ENCODE results near the gene HRG.

DNA sequence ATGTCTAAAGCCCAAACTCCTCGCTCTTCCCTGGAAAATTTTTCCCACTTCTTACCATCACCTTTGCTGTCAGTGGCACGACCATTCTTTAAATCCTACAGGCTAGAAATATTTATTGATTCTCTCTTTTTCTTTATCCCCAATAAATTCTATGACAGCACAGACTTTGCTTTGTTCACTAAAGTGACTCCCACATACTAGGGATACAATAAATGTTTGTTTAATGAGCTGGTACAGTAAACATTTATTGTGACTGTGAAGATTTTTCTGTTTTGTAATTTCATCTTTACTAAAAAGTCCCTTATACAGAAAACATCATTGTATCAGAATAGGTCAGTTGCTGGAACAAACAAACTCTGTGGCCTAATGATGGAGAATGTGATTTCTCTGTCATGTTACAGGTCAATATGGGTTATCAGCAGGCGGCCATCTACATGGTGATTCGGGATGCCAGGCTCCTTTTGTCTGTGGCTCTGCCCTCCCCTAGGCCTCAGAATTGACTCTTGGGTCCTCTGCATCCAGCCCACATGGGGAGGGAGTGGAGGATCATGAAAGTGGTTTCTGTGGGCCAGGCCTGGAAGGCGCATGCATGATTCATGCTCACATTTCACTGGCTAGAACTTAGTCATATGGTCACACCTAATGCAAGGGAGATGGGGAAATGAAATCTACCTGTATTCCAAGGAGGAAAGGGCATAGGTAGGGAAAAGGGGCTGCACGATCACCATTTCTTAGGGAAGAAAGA lies 28.6 kb downstream of the HRG start:
- TF ChIP-seq CEBPB (IDR thresholded peaks at IDR 0.05; ENCODE audit: low read depth, low read length) (no peak), POLR2A (IDR thresholded peaks at IDR 0.05; ENCODE audit: low read depth, low read length) (no peak), RCOR1 (IDR thresholded peaks at IDR 0.05; ENCODE audit: insufficient replicate concordance, low read length) (no peak), FOS (IDR thresholded peaks at IDR 0.05; ENCODE audit: low read depth, low read length) (no peak)
- TF ChIP-seq, protein P1, sequence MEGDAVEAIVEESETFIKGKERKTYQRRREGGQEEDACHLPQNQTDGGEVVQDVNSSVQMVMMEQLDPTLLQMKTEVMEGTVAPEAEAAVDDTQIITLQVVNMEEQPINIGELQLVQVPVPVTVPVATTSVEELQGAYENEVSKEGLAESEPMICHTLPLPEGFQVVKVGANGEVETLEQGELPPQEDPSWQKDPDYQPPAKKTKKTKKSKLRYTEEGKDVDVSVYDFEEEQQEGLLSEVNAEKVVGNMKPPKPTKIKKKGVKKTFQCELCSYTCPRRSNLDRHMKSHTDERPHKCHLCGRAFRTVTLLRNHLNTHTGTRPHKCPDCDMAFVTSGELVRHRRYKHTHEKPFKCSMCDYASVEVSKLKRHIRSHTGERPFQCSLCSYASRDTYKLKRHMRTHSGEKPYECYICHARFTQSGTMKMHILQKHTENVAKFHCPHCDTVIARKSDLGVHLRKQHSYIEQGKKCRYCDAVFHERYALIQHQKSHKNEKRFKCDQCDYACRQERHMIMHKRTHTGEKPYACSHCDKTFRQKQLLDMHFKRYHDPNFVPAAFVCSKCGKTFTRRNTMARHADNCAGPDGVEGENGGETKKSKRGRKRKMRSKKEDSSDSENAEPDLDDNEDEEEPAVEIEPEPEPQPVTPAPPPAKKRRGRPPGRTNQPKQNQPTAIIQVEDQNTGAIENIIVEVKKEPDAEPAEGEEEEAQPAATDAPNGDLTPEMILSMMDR (conservative IDR thresholded peaks at IDR 0.05; ENCODE audit: low read depth, low read length) = no peak
- TF ChIP-seq, protein P2, sequence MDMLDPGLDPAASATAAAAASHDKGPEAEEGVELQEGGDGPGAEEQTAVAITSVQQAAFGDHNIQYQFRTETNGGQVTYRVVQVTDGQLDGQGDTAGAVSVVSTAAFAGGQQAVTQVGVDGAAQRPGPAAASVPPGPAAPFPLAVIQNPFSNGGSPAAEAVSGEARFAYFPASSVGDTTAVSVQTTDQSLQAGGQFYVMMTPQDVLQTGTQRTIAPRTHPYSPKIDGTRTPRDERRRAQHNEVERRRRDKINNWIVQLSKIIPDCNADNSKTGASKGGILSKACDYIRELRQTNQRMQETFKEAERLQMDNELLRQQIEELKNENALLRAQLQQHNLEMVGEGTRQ (IDR thresholded peaks at IDR 0.05; ENCODE audit: low read depth, low read length) = no peak
- TF ChIP-seq, protein P3, sequence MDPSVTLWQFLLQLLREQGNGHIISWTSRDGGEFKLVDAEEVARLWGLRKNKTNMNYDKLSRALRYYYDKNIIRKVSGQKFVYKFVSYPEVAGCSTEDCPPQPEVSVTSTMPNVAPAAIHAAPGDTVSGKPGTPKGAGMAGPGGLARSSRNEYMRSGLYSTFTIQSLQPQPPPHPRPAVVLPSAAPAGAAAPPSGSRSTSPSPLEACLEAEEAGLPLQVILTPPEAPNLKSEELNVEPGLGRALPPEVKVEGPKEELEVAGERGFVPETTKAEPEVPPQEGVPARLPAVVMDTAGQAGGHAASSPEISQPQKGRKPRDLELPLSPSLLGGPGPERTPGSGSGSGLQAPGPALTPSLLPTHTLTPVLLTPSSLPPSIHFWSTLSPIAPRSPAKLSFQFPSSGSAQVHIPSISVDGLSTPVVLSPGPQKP (IDR thresholded peaks at IDR 0.05; ENCODE audit: borderline replicate concordance, low read depth, low read length) = no peak
